GM12872 (cell line): ENCODE measurements around the gene TMEM59.

ENCODE experiments used
- CTCF ChIP-seq: IDR thresholded peaks from 3 replicates; pipeline ENCODE4 v1.5.1; 2011; ENCODE audit warnings: low read depth, mild to moderate bottlenecking, low read length, moderate library complexity; ENCODE audit not compliant: insufficient read depth

TMEM59 gene

DNA sequence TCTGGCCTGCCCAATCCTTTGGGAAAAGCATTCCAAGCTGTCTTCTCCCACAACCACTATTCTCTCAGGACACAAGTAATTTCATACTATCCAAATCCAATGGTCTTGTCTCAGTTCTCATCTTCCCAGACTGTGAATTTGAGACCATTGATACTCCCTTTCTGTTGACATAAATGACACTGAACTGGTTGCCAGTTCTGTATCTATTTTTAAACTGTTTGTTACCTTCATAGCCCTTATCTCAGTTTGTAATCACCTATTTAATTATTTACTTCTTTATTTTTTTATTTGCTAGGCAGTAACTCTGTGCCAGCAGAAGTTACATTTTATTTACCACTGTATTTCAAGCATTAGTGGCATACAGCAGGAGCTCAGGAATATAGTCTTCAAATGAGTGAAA, 24.4 kb upstream of the TMEM59 start:
- TF ChIP-seq CTCF = no peak

GRCh38 chr1:54070171-54070837, 17.3 kb upstream of the TMEM59 start:
- peak; percentile 61 for TF ChIP-seq CTCF

DNA sequence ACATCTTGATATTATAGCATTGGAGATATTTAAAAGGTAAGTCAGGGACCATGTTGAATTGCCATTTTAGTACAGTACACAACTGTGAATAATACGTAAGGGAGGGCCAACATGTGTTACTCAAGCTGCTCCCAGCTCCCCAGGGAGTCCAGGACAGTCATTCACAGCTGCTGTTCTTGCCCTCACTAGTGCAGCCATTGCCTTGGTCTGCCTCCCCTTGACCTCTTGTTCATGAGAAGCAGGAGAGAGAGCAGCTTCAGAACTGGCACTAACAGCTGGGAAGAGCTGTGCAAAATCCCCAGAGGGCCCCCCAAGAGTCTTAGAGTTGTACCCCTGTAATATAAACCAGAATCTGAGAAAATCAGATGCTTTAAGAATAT, 16.8 kb upstream of the TMEM59 start:
- no peak for TF ChIP-seq CTCF

DNA sequence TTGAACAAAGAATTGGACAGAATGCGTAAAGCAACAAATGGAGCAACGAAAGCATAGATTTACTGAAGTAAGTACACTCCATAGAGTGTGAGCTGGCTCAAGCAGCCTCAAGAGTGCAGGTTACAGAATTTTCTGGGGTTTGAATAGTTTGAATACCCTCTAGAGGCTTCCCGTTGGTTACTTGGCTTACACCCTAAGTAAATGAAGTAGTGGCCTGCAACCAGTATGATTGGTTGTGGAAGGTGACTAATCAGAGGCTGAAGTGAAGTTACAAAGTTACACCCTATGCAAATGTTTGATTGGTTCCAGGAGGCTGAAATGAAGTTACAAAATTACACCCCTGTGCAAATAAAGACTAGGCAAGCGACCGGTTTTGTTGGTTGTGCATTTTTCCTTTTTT, 11.3 kb upstream of the TMEM59 start:
- no peak for TF ChIP-seq CTCF

GRCh38 chr1:54054438-54054749, 1.4 kb upstream of the TMEM59 start:
- TF ChIP-seq CTCF = no peak

GRCh38 chr1:54053745-54054437, 887 bp upstream of the TMEM59 start:
- no peak for TF ChIP-seq CTCF

DNA sequence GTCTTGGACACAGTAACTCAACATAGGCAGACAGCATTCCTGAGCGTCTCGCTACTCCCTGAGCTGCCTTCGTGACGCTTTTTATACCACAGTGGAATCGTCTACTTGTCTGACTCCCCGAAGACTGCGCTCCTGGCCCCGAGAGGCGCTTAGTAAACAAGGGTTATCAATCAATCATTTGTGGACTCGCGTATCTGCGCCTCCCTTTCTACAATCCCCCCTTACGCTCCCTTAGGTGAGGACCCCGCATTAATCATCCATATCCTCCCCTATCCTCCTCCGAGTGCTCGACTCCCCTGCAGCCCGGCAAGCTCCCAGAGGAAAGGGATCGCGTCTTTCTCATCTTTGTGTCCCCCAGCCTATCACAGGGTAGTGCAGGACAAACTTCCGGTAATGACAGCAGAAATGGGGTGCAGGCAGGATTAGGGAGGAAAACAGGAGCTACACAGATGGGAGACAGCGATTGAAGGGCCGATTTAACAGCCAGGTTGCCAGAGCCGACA, 522 bp downstream of the TMEM59 start:
- no peak for TF ChIP-seq CTCF
